Small intestine (tissue), 7 donors: ENCODE results near the gene GNPTG. TPM values are rescaled to one million over a fixed set of nuclear protein-coding genes. Genes with fewer than 3 reads are reported as not detected.

ENCODE experiments used
- DNase-seq, 2 donors: peaks; one replicate each; pipeline versions ENCODE4 v3.0.0 to v3.0.0-alpha.2; 2013
- FAIRE-seq: peaks from 2 replicates; lab custom pipeline; 2012; peaks lifted over from hg19 to GRCh38; lab: Jason Lieb, UNC
- H3K27ac ChIP-seq, 3 donors: one replicate each; pipeline ENCODE4 v1.5.1; 2013; ENCODE audit warnings: low read length in 2 of 3, mild to moderate bottlenecking in 2 of 3, control low read depth in 1 of 3, inconsistent platforms in 1 of 3, low read depth in 1 of 3, moderate library complexity in 1 of 3
- H3K27me3 ChIP-seq, 3 donors: one replicate each; pipeline ENCODE4 v1.6.1; 2013; ENCODE audit warnings: low read length in 3 of 3, inconsistent platforms in 1 of 3; ENCODE audit not compliant: control insufficient read depth in 3 of 3, insufficient read depth in 3 of 3
- H3K36me3 ChIP-seq, 3 donors: one replicate each; pipeline ENCODE4 v1.6.1; 2013; ENCODE audit warnings: low read length in 3 of 3, inconsistent platforms in 1 of 3, low read depth in 1 of 3, mild to moderate bottlenecking in 1 of 3, moderate library complexity in 1 of 3; ENCODE audit not compliant: control insufficient read depth in 3 of 3, insufficient read depth in 2 of 3
- H3K4me1 ChIP-seq, 3 donors: one replicate each; pipeline ENCODE4 v1.6.1; 2013; ENCODE audit warnings: low read length in 2 of 3, inconsistent platforms in 1 of 3, low read depth in 1 of 3, mild to moderate bottlenecking in 1 of 3, moderate library complexity in 1 of 3; ENCODE audit not compliant: control insufficient read depth in 3 of 3, insufficient read depth in 2 of 3
- H3K4me3 ChIP-seq, 3 donors: one replicate each; pipeline ENCODE4 v1.5.1; 2013; ENCODE audit warnings: low read length in 3 of 3, control low read depth in 1 of 3, inconsistent platforms in 1 of 3, low read depth in 1 of 3, mild to moderate bottlenecking in 1 of 3, moderate library complexity in 1 of 3
- H3K9me3 ChIP-seq, 2 donors: one replicate each; pipeline ENCODE4 v1.6.1; 2013; ENCODE audit warnings: low read depth in 1 of 2, low read length in 1 of 2; ENCODE audit not compliant: control insufficient read depth in 2 of 2, insufficient read depth in 1 of 2
- WGBS, 3 donors: extraction: QIAGEN DNeasy Blood & Tissue Kit; methylation state at CpG; one replicate each; pipeline ENCODE4 v1.1.7; 2013; 5-methylcytosine and 5-hydroxymethylcytosine counted together
- polyA plus RNA-seq, 4 donors: library from polyadenylated mRNA; stranded (reverse) in 3 of 4; unstranded in 1 of 4; fragments of 200-250 nt in 3 of 4; fragments of 120-200 nt in 1 of 4; gene quantifications; one replicate each; pipeline versions ENCODE4 v1.2.1 to v1.2.3, GENCODE V29; 2013
- donor health status: healthy with polysubstance abuse.
- donor health status: control.
- donor health status: control.
- donor health status: Bipolar disorder and iron deficiency.
- donor health status: healthy.

Gene GNPTG
- polyA plus RNA-seq, 4 donors = 34.3 to 84.7 (median 43.9) TPM

DNA sequence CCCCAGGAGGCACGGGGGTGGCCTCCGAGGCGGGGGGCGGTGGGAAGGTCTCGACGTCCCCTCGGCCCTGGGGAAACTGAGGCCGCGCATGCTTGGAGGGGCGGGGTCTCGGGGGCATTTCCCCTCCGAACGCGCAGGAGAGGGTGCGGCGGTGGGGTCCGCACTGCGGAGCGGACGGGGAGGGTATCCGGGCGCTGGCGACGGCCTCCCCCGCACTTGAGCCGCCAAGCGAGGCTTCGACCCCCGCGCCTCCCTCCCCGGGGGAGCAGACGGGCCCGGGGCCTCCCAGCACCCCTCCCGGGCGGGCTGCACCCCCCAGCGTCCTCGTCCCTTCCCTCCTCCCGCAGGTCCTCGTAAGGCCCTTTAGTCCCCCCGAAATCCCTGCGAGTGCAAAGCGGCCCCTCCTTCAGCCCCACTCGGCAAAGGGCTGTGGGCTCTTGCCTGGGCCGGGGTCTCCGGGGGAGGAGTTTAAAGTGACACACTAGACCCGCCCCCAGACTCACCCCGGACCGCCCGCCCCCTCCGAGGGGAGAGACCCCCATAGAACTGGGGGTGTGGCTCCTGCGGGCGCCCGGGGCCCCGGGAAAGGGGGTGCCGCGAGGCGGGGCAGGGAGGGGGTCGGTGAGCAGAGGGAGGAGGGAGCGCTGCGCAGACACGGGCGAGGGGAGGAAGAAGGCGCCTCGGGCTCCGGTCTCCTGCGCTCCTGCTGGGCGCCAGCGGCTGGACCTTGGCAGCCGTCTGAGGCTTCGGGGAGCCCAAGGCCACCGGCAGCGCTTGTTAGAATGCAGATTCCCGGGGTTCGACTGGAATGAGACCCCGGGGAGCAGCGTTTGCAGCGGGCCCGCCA lies 17.7 kb upstream of the GNPTG start:
- Histone ChIP-seq H3K27me3 (peaks cover 4 to 67% (median 8%) of the 10 kb centered on the region in 3 donors), H3K27ac (no peak overlapping the region)

GRCh38 chr16:1334739-1335138 lies 17.0 kb upstream of the GNPTG start:
- peaks cover 0 to 24% (median 3%) of the 10 kb centered on the region in 3 donors for H3K4me1 ChIP-seq
- no peak for DNase-seq
- H3K9me3 ChIP-seq = peaks cover 3 to 9% of the 10 kb centered on the region in 2 donors
- H3K36me3 ChIP-seq = no peaks in the 10 kb centered on the region
- H3K4me3 ChIP-seq = no peak overlapping the region
- no peak for FAIRE-seq
- 21 to 31% (median 31%) methylated on average over 9 of the region's 9 CpGs for WGBS, 3 donors
- peaks cover 4 to 67% (median 8%) of the 10 kb centered on the region in 3 donors for H3K27me3 ChIP-seq
- H3K27ac ChIP-seq = no peak overlapping the region

More for the DNA sequence above, 17.7 kb upstream of the GNPTG start:
- no peaks in the 10 kb centered on the region for H3K36me3 ChIP-seq
- H3K4me1 ChIP-seq = peaks cover 0 to 24% (median 3%) of the 10 kb centered on the region in 3 donors
- FAIRE-seq = no peak
- peaks cover 3 to 9% of the 10 kb centered on the region in 2 donors for H3K9me3 ChIP-seq
- 2 to 5% (median 2%) methylated on average over 40 to 78 of the region's 78 CpGs for WGBS, 3 donors
- no peak for DNase-seq
- peak overlapping the region in 2 of 3 donors; percentile 34 to 48 for H3K4me3 ChIP-seq

- 18 to 42% (median 18%) methylated on average over 16 of the region's 16 CpGs for WGBS, 3 donors
- Histone ChIP-seq H3K9me3 (peaks cover 3% of the 10 kb centered on the region in 2 donors), H3K27ac (no peak overlapping the region), H3K4me3 (no peak overlapping the region), H3K36me3 (no peaks in the 10 kb centered on the region), H3K4me1 (peaks cover 0 to 24% (median 3%) of the 10 kb centered on the region in 3 donors), H3K27me3 (peaks cover 4 to 66% (median 8%) of the 10 kb centered on the region in 3 donors)
- DNase-seq (peak in 1 of 2 donors; percentile 23), FAIRE-seq (no peak)
Measured at GRCh38 chr16:1335211-1335971, 16.3 kb upstream of the GNPTG start.

DNA sequence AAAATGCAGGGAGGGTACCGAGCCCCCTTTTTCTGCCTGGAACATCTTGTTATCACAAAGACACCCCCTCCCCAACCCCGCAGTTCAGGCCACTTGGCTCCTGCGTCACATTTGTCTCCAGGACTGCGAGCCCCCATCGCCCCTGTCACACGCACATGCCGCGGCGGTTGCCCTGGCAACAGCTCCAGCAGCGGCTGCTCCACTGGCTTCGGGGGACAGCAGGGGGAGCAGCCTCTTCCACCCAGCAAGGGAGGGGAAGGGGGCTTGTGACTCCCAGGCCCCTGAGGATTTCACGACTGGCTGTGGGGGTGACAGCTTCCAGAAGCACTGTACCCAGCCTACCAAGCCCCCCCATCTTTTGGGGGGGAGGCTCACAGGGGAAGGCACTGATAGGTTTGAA lies 15.7 kb upstream of the GNPTG start:
- H3K4me3 ChIP-seq = no peak overlapping the region
- WGBS, 3 donors = 4 to 13% (median 8%) methylated on average over 11 to 12 of the region's 12 CpGs
- DNase-seq (no peak), FAIRE-seq (no peak)
- H3K27me3 ChIP-seq = peaks cover 4 to 61% (median 8%) of the 10 kb centered on the region in 3 donors
- H3K4me1 ChIP-seq = peaks cover 0 to 24% (median 3%) of the 10 kb centered on the region in 3 donors
- no peaks in the 10 kb centered on the region for H3K36me3 ChIP-seq
- H3K9me3 ChIP-seq = no peaks in the 10 kb centered on the region
- no peak overlapping the region for H3K27ac ChIP-seq

DNA sequence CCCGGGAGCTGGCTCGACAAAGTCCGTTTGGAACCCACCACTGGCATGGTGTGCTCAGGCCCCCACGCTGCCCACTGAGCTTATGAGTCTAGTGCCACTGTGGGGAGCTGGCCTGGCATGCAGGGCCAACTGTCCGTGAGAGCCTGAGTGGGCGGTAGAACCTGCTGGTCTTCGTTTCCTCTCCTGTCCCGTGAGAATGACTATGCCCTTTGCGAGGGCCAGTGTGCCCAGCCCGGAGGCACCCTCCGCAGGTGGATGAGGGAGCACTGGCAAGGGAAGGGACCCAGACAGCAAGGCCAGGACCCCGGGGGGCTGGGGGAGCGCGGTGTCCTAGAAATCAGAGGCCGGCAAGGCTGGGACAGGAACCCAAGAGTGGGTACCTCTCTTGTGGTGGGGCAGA lies 15.1 kb upstream of the GNPTG start:
- peaks cover 4 to 54% (median 8%) of the 10 kb centered on the region in 3 donors for H3K27me3 ChIP-seq
- peaks cover 0 to 21% (median 3%) of the 10 kb centered on the region in 3 donors for H3K4me1 ChIP-seq
- no peaks in the 10 kb centered on the region for H3K36me3 ChIP-seq
- no peak overlapping the region for H3K4me3 ChIP-seq
- WGBS, 3 donors = 56 to 70% (median 60%) methylated on average over 15 of the region's 15 CpGs
- no peak overlapping the region for H3K27ac ChIP-seq
- DNase-seq = no peak
- FAIRE-seq = no peak
- no peaks in the 10 kb centered on the region for H3K9me3 ChIP-seq

DNA sequence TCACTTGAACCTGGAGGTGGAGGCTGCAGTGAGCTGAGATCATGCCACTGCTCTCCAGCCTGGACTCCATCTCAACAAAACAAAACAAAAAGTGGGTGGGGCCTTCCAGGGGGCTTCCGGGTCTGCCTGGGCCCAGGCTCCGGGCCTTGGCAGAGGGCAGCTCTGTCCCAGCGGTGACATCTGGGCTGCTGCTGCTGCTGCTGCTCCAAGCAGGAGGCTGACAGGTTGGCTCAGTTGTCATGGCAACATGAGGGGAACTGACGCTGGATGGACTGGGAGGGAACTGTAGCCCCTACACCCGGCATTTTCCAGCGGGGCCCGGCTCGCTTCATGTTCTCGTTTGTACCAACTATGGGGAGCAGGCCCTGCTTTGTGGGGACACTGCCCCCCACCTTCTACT lies 14.2 kb upstream of the GNPTG start:
- Histone ChIP-seq H3K27ac (no peak overlapping the region), H3K36me3 (no peaks in the 10 kb centered on the region), H3K4me1 (peaks cover 0 to 18% (median 0%) of the 10 kb centered on the region in 3 donors), H3K4me3 (no peak overlapping the region), H3K27me3 (peaks cover 4 to 46% (median 8%) of the 10 kb centered on the region in 3 donors), H3K9me3 (no peaks in the 10 kb centered on the region)
- DNase-seq (no peak), FAIRE-seq (no peak)
- 48 to 61% (median 58%) methylated on average over 9 of the region's 9 CpGs for WGBS, 3 donors

DNA sequence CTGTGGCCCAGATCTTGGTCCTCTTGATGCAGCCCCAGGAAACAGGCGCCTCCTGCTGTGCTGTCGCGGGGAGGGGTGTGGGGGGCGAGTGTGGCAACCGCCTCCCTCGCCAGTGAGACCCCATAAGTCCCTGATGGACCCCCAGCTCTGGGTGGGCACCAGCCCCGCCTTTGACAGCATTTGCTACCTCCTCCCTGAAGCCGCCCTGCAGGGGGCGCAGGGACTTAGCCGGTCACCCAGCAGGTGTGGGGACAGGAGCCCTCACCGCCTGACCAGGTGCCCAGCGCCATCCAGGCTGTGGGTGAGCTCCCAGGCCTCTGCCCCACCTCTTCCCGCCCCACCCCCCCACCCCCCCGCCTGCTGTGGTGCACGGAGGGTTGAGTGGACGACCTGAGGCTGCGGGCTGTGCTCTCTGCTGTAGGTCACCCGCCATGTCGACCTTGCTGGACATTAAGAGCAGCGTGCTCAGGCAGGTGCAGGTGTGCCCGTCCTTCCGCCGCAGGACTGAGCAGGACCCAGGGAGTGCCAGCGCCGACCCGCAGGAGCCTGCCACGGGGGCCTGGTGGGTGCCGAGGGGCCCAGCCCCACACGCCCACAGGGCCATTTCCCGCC lies 13.5 kb upstream of the GNPTG start:
- Histone ChIP-seq H3K36me3 (no peaks in the 10 kb centered on the region), H3K27ac (no peak overlapping the region), H3K4me3 (no peak overlapping the region), H3K9me3 (no peaks in the 10 kb centered on the region), H3K4me1 (peaks cover 0 to 14% (median 0%) of the 10 kb centered on the region in 3 donors), H3K27me3 (peaks cover 3 to 38% (median 4%) of the 10 kb centered on the region in 3 donors)
- DNase-seq (peak; percentile 37 to 53), FAIRE-seq (no peak)
- WGBS, 3 donors = 20 to 52% (median 36%) methylated on average over 25 to 30 of the region's 30 CpGs
